8988T (cell line): ENCODE measurements around the gene SLC38A9.

ENCODE experiments used
- DNase-seq: peaks from one replicate; pipeline ENCODE4 v3.0.0; 2011

SLC38A9 gene

GRCh38 chr5:55645304-55645703, 66.8 kb downstream of the SLC38A9 start:
- DNase-seq = no peak

GRCh38 chr5:55638455-55638854, 73.7 kb downstream of the SLC38A9 start:
- no peak for DNase-seq

- no peak for DNase-seq
These were observed 74.1 kb downstream of the SLC38A9 start for GRCh38 chr5:55638051-55638450.

GRCh38 chr5:55636683-55637082, 75.4 kb downstream of the SLC38A9 start:
- DNase-seq = no peak

GRCh38 chr5:55636177-55636576, 75.9 kb downstream of the SLC38A9 start:
- DNase-seq = no peak

- no peak for DNase-seq
These were observed 77.3 kb downstream of the SLC38A9 start for GRCh38 chr5:55634866-55635265.

GRCh38 chr5:55634209-55634805, 77.8 kb downstream of the SLC38A9 start:
- DNase-seq = no peak

GRCh38 chr5:55633574-55634208, 78.4 kb downstream of the SLC38A9 start:
- no peak for DNase-seq

- DNase-seq = no peak
These were observed 82.3 kb downstream of the SLC38A9 start for GRCh38 chr5:55629815-55630214.

GRCh38 chr5:55626790-55627189, 85.3 kb downstream of the SLC38A9 start:
- no peak for DNase-seq

- DNase-seq = no peak
These were observed 86.2 kb downstream of the SLC38A9 start for GRCh38 chr5:55625913-55626312.

- no peak for DNase-seq
These were observed 86.6 kb downstream of the SLC38A9 start for GRCh38 chr5:55625589-55625909.

- DNase-seq = no peak
These were observed 87.1 kb downstream of the SLC38A9 start for GRCh38 chr5:55624841-55625588.

- DNase-seq = no peak
These were observed 88.3 kb downstream of the SLC38A9 start for GRCh38 chr5:55623789-55624188.

- no peak for DNase-seq
These were observed 89.7 kb downstream of the SLC38A9 start for GRCh38 chr5:55622460-55622859.

GRCh38 chr5:55621229-55621628, 90.9 kb downstream of the SLC38A9 start:
- DNase-seq = no peak

- DNase-seq = no peak
These were observed 91.4 kb downstream of the SLC38A9 start for GRCh38 chr5:55620766-55621160.

GRCh38 chr5:55620009-55620765, 91.9 kb downstream of the SLC38A9 start:
- no peak for DNase-seq

- no peak for DNase-seq
These were observed 93.8 kb downstream of the SLC38A9 start for GRCh38 chr5:55618318-55618717.

- DNase-seq = no peak
These were observed 98.8 kb downstream of the SLC38A9 start for GRCh38 chr5:55613112-55613868.

GRCh38 chr5:55610542-55610941, 101.6 kb downstream of the SLC38A9 start:
- no peak for DNase-seq

- no peak for DNase-seq
These were observed 102.7 kb downstream of the SLC38A9 start for GRCh38 chr5:55609413-55609812.
